H1 (cell line): ENCODE measurements around the gene MAP1B. TPM values are rescaled to one million over a fixed set of nuclear protein-coding genes. Genes with fewer than 3 reads are reported as not detected.

Experiments
- CHD7 ChIP-seq: fragments of 300-600 bp; sonication (generic); IDR thresholded peaks from 2 replicates; pipeline ENCODE4 v1.7.1; 2012; ENCODE audit warnings: low read length, moderate library complexity, mild to moderate bottlenecking, inconsistent platforms; ENCODE audit not compliant: insufficient replicate concordance
- polyA plus RNA-seq, 7 experiments: library from polyadenylated mRNA; depleted of rRNA in 3 of 7; stranded (reverse) in 5 of 7; unstranded in 2 of 7; fragments of >200 nt in 5 of 7; fragments of 200-250 nt in 2 of 7; gene quantifications; 1 replicate in 5 of 7; 2 replicates in 1 of 7; 4 replicates in 1 of 7; pipeline versions ENCODE4 v1.2.1 to v1.2.3, GENCODE V29; 2011 to 2013; ENCODE audit warnings: missing spikeins in 2 of 7, mixed read lengths in 2 of 7
- total RNA-seq: library from RNA; stranded (reverse); fragmentation: NEBNext Ultra II Directional; extraction: Animal tissue kit (Norgen Biotek cat#: 25700); gene quantifications from 2 replicates; pipeline ENCODE4 v1.2.1, GENCODE V29; 2021

Gene MAP1B
- total and polyA plus RNA-seq, 2 of the 8 experiments (the other 6 are each of a cell fraction or from before 2014, with no cell fraction given): 24.5 to 120 TPM

GRCh38 chr5:72255670-72256069 is 148.4 kb downstream of the MAP1B start (continued):
- no peak for TF ChIP-seq CHD7
- TF ChIP-seq, all 59 proteins: peak for 0
